ENCODE measurements around the gene PCDH15. TPM values are rescaled to one million over a fixed set of nuclear protein-coding genes. Genes with fewer than 3 reads are reported as not detected.

Gene PCDH15
- total RNA-seq, 3 donors from 2014 or later (not counting 1 experiment from before 2014, with no cell fraction given): not detected

GRCh38 chr10:54613162-54613561 is 187.9 kb downstream of the PCDH15 start:
- intact Hi-C loops (cut with micrococcal nuclease): no loop called here
- H3K27me3 ChIP-seq (ENCODE audit: control insufficient read depth, insufficient read depth, low read length): no peaks in the 10 kb centered on the region
- H3K9me3 Mint-ChIP-seq: peaks cover 3 to 13% of the 10 kb centered on the region in 2 donors
- H3K36me3 ChIP-seq (ENCODE audit: control insufficient read depth, insufficient read depth, low read length): no peaks in the 10 kb centered on the region
- no peaks in the 10 kb centered on the region for H3K27me3 Mint-ChIP-seq (ENCODE audit: low read depth in 2 of 2)
- H3K9me3 ChIP-seq (ENCODE audit: control insufficient read depth, insufficient read depth, low read length): peaks cover 2% of the 10 kb centered on the region
- ATAC-seq (no peak), DNase-seq (no peak)
- H3K36me3 Mint-ChIP-seq: no peaks in the 10 kb centered on the region
- no peak overlapping the region for H3K27ac Mint-ChIP-seq
- no peaks in the 10 kb centered on the region for H3K4me1 Mint-ChIP-seq
- no peak overlapping the region for H3K27ac ChIP-seq (ENCODE audit: low read length)
- TF ChIP-seq CTCF (IDR thresholded peaks at IDR 0.05): no peak
- H3K4me1 ChIP-seq (ENCODE audit: control insufficient read depth, insufficient read depth, low read length): no peaks in the 10 kb centered on the region
- H3K4me3 Mint-ChIP-seq: no peak overlapping the region
- H3K4me3 ChIP-seq (ENCODE audit: low read length): no peak overlapping the region

GRCh38 chr10:54609423-54609822 is 191.6 kb downstream of the PCDH15 start:
- peaks cover 8% of the 10 kb centered on the region for H3K36me3 Mint-ChIP-seq
- no peaks in the 10 kb centered on the region for H3K4me1 ChIP-seq (ENCODE audit: control insufficient read depth, insufficient read depth, low read length)
- H3K27ac Mint-ChIP-seq: no peak overlapping the region
- no peaks in the 10 kb centered on the region for H3K27me3 Mint-ChIP-seq (ENCODE audit: low read depth in 2 of 2)
- no peak overlapping the region for H3K4me3 Mint-ChIP-seq
- no peaks in the 10 kb centered on the region for H3K4me1 Mint-ChIP-seq
- peaks cover 14 to 18% of the 10 kb centered on the region in 2 donors for H3K9me3 Mint-ChIP-seq
- DNase-seq (no peak), ATAC-seq (no peak)
- no peaks in the 10 kb centered on the region for H3K36me3 ChIP-seq (ENCODE audit: control insufficient read depth, insufficient read depth, low read length)
- no peak overlapping the region for H3K27ac ChIP-seq (ENCODE audit: low read length)
- H3K9me3 ChIP-seq (ENCODE audit: control insufficient read depth, insufficient read depth, low read length): peaks cover 3% of the 10 kb centered on the region
- H3K4me3 ChIP-seq (ENCODE audit: low read length): no peak overlapping the region
- TF ChIP-seq CTCF (IDR thresholded peaks at IDR 0.05): no peak
- no peaks in the 10 kb centered on the region for H3K27me3 ChIP-seq (ENCODE audit: control insufficient read depth, insufficient read depth, low read length)
- intact Hi-C loops (cut with micrococcal nuclease): no loop called here

GRCh38 chr10:54607983-54608382 is 193.0 kb downstream of the PCDH15 start:
- Mint-ChIP-seq H3K36me3 (peaks cover 8% of the 10 kb centered on the region), H3K27me3 (ENCODE audit: low read depth in 2 of 2) (no peaks in the 10 kb centered on the region), H3K4me3 (no peak overlapping the region), H3K4me1 (no peaks in the 10 kb centered on the region), H3K9me3 (peaks cover 15 to 22% of the 10 kb centered on the region in 2 donors), H3K27ac (no peak overlapping the region)
- Histone ChIP-seq H3K27me3 (ENCODE audit: control insufficient read depth, insufficient read depth, low read length) (no peaks in the 10 kb centered on the region), H3K27ac (ENCODE audit: low read length) (no peak overlapping the region), H3K9me3 (ENCODE audit: control insufficient read depth, insufficient read depth, low read length) (peaks cover 3% of the 10 kb centered on the region), H3K4me3 (ENCODE audit: low read length) (no peak overlapping the region), H3K4me1 (ENCODE audit: control insufficient read depth, insufficient read depth, low read length) (no peaks in the 10 kb centered on the region), H3K36me3 (ENCODE audit: control insufficient read depth, insufficient read depth, low read length) (no peaks in the 10 kb centered on the region)
- intact Hi-C loops (cut with micrococcal nuclease): no loop called here
- no peak for ATAC-seq
- TF ChIP-seq CTCF (IDR thresholded peaks at IDR 0.05): no peak
- no peak for DNase-seq
- WGBS (ENCODE audit: insufficient coverage): 89% methylated on average over 3 of the region's 5 CpGs

- H3K4me3 ChIP-seq (ENCODE audit: low read length): no peak overlapping the region
- intact Hi-C loops (cut with micrococcal nuclease): no loop called here
- no peaks in the 10 kb centered on the region for H3K4me1 Mint-ChIP-seq
- no peak overlapping the region for H3K27ac Mint-ChIP-seq
- H3K27me3 Mint-ChIP-seq (ENCODE audit: low read depth in 2 of 2): no peaks in the 10 kb centered on the region
- peaks cover 17% of the 10 kb centered on the region for H3K9me3 ChIP-seq (ENCODE audit: control insufficient read depth, insufficient read depth, low read length)
- WGBS (ENCODE audit: insufficient coverage): 87% methylated on average over 3 of the region's 3 CpGs
- no peaks in the 10 kb centered on the region for H3K4me1 ChIP-seq (ENCODE audit: control insufficient read depth, insufficient read depth, low read length)
- no peak for DNase-seq
- no peaks in the 10 kb centered on the region for H3K36me3 ChIP-seq (ENCODE audit: control insufficient read depth, insufficient read depth, low read length)
- H3K4me3 Mint-ChIP-seq: no peak overlapping the region
- no peaks in the 10 kb centered on the region for H3K27me3 ChIP-seq (ENCODE audit: control insufficient read depth, insufficient read depth, low read length)
- ATAC-seq: peak in 1 of 3 donors; percentile 27
- H3K9me3 Mint-ChIP-seq: peaks cover 23 to 25% of the 10 kb centered on the region in 2 donors
- no peak overlapping the region for H3K27ac ChIP-seq (ENCODE audit: low read length)
- peaks cover 9% of the 10 kb centered on the region for H3K36me3 Mint-ChIP-seq
- TF ChIP-seq CTCF (IDR thresholded peaks at IDR 0.05): no peak
Observed at GRCh38 chr10:54594289-54594688, 206.7 kb downstream of the PCDH15 start.

Data from natural killer cell (primary cell).